Mammary epithelial cell (primary cell): Measurements from ENCODE around the gene DMD.

Source experiments
- EZH2 ChIP-seq: IDR thresholded peaks from 2 replicates; pipeline ENCODE4 v1.6.1; 2012; ENCODE audit warnings: low read length, inconsistent platforms, borderline replicate concordance
- TF ChIP-seq, protein P1 (sequence below), 2 donors: IDR thresholded peaks in 1 of 2; conservative IDR thresholded peaks in 1 of 2; 2 replicates each; pipeline ENCODE4 v1.5.1; 2011 to 2012; ENCODE audit warnings: inconsistent platforms in 2 of 2, low read length in 2 of 2, mild to moderate bottlenecking in 2 of 2, control low read depth in 1 of 2, low read depth in 1 of 2; ENCODE audit not compliant: insufficient read depth in 1 of 2; ENCODE audit errors: extremely low read depth in 1 of 2

DNA sequence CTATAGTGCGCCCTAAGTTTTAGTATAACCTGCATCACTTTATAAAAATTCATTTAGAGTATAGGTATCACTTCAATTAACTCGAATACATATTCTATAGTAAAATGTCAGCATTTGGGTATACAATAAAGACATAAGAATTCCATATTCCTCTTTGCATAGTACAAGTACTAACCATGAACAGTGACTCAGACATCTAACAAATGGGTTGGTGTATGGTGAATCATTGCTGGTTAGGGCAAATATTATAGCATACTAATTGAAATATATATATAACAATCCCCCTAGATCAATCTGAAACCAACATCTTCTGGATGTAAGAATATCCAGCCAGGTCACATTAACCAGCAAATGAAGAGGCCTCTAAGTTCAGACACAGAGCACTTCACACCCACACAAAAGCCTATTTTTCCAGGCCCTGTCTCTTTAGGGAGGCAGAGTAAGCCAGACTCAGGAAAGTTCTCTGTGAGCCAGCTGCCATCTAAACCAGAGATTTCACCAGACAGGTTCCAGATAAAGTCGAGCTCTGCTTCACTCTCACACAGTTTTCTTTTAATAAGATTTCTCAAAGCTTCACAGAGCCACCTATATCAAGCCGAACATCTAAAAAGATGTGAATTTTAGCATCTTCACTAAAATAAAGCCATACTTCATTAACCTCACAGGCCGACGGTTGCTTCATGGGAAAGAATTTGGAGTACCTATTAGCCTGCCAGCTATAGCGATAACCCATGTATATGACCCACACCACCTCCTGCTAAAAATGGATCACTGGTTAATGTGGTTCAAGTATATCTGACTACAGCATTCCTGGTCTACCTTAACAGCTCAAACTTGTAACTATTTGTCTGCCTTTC lies 1939.5 kb downstream of the DMD start:
- TF ChIP-seq, protein P1, sequence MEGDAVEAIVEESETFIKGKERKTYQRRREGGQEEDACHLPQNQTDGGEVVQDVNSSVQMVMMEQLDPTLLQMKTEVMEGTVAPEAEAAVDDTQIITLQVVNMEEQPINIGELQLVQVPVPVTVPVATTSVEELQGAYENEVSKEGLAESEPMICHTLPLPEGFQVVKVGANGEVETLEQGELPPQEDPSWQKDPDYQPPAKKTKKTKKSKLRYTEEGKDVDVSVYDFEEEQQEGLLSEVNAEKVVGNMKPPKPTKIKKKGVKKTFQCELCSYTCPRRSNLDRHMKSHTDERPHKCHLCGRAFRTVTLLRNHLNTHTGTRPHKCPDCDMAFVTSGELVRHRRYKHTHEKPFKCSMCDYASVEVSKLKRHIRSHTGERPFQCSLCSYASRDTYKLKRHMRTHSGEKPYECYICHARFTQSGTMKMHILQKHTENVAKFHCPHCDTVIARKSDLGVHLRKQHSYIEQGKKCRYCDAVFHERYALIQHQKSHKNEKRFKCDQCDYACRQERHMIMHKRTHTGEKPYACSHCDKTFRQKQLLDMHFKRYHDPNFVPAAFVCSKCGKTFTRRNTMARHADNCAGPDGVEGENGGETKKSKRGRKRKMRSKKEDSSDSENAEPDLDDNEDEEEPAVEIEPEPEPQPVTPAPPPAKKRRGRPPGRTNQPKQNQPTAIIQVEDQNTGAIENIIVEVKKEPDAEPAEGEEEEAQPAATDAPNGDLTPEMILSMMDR (conservative IDR thresholded peaks at IDR 0.05 in 1 of 2, IDR thresholded peaks at IDR 0.05 in 1 of 2; ENCODE audit: extremely low read depth in 1 of 2, insufficient read depth in 1 of 2, low read depth in 1 of 2, low read length in 2 of 2), result no peak
- no peak for TF ChIP-seq EZH2
